WTC11 (cell line): Measurements from ENCODE around the gene DBI.

Experiments
- AFF4 ChIP-seq: sonication (generic); formaldehyde crosslinking; IDR thresholded peaks from 2 replicates; pipeline ENCODE4 v1.8.1; 2023; ENCODE audit warnings: mild to moderate bottlenecking, missing genetic modification reagents, borderline replicate concordance
- MAX ChIP-seq: sonication (generic); formaldehyde crosslinking; IDR thresholded peaks from 2 replicates; pipeline ENCODE4 v1.8.0; 2022; ENCODE audit warnings: mild to moderate bottlenecking, missing genetic modification reagents
- PREB ChIP-seq: sonication (generic); formaldehyde crosslinking; IDR thresholded peaks from 2 replicates; pipeline ENCODE4 v1.8.1; 2022; ENCODE audit warnings: mild to moderate bottlenecking, missing genetic modification reagents, moderate library complexity, borderline replicate concordance
- SMAD4 ChIP-seq: sonication (generic); formaldehyde crosslinking; IDR thresholded peaks from 2 replicates; pipeline ENCODE4 v1.8.0; 2022; ENCODE audit warnings: mild to moderate bottlenecking, missing genetic modification reagents
- TF ChIP-seq, protein P1 (sequence below): fragments of 200-600 bp; IDR thresholded peaks from 2 replicates; pipeline ENCODE4 v1.8.0; 2022; ENCODE audit warnings: antibody characterized with exemption
- TF ChIP-seq, protein P2 (sequence below): sonication (generic); formaldehyde crosslinking; IDR thresholded peaks from 2 replicates; pipeline ENCODE4 v1.8.0; 2022; ENCODE audit warnings: mild to moderate bottlenecking, missing genetic modification reagents

- TF ChIP-seq, protein P1, sequence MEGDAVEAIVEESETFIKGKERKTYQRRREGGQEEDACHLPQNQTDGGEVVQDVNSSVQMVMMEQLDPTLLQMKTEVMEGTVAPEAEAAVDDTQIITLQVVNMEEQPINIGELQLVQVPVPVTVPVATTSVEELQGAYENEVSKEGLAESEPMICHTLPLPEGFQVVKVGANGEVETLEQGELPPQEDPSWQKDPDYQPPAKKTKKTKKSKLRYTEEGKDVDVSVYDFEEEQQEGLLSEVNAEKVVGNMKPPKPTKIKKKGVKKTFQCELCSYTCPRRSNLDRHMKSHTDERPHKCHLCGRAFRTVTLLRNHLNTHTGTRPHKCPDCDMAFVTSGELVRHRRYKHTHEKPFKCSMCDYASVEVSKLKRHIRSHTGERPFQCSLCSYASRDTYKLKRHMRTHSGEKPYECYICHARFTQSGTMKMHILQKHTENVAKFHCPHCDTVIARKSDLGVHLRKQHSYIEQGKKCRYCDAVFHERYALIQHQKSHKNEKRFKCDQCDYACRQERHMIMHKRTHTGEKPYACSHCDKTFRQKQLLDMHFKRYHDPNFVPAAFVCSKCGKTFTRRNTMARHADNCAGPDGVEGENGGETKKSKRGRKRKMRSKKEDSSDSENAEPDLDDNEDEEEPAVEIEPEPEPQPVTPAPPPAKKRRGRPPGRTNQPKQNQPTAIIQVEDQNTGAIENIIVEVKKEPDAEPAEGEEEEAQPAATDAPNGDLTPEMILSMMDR = no peak
- TF ChIP-seq MAX = no peak
- TF ChIP-seq AFF4 (CRISPR knock-in tag) = no peak
- TF ChIP-seq SMAD4 (CRISPR knock-in tag) = no peak
- no peak for TF ChIP-seq PREB
- TF ChIP-seq, protein P2, sequence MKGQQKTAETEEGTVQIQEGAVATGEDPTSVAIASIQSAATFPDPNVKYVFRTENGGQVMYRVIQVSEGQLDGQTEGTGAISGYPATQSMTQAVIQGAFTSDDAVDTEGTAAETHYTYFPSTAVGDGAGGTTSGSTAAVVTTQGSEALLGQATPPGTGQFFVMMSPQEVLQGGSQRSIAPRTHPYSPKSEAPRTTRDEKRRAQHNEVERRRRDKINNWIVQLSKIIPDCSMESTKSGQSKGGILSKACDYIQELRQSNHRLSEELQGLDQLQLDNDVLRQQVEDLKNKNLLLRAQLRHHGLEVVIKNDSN (CRISPR knock-in tag) = no peak
Measured at GRCh38 chr2:119417908-119418307, 51.1 kb downstream of the DBI start.
